GM15510 (cell line): ENCODE measurements around the gene TACR2.

Experiments
- POLR2A ChIP-seq: IDR thresholded peaks from 3 replicates; pipeline ENCODE4 v1.6.1; 2011; ENCODE audit warnings: borderline replicate concordance; ENCODE audit not compliant: insufficient read length; ENCODE audit errors: extremely low read depth

Gene TACR2

GRCh38 chr10:69402386-69402785, 14.3 kb downstream of the TACR2 start:
- TF ChIP-seq POLR2A: no peak

- TF ChIP-seq POLR2A: no peak
Measured at GRCh38 chr10:69401416-69401815, 15.3 kb downstream of the TACR2 start.

GRCh38 chr10:69400936-69401335, 15.8 kb downstream of the TACR2 start:
- TF ChIP-seq POLR2A: no peak

GRCh38 chr10:69398466-69398865, 18.3 kb downstream of the TACR2 start:
- TF ChIP-seq POLR2A: no peak

GRCh38 chr10:69397972-69398371, 18.7 kb downstream of the TACR2 start:
- TF ChIP-seq POLR2A: no peak

- no peak for TF ChIP-seq POLR2A
Measured at GRCh38 chr10:69394020-69394419, 22.7 kb downstream of the TACR2 start.

GRCh38 chr10:69392481-69393000, 24.2 kb downstream of the TACR2 start:
- no peak for TF ChIP-seq POLR2A

- no peak for TF ChIP-seq POLR2A
Measured at GRCh38 chr10:69391158-69391557, 25.6 kb downstream of the TACR2 start.

- TF ChIP-seq POLR2A: no peak
Measured at GRCh38 chr10:69389827-69390490, 26.8 kb downstream of the TACR2 start.

GRCh38 chr10:69388488-69388887, 28.2 kb downstream of the TACR2 start:
- TF ChIP-seq POLR2A: no peak

- TF ChIP-seq POLR2A: no peak
Measured at GRCh38 chr10:69387500-69387899, 29.2 kb downstream of the TACR2 start.

GRCh38 chr10:69385454-69386350, 31.0 kb downstream of the TACR2 start:
- TF ChIP-seq POLR2A: no peak

- TF ChIP-seq POLR2A: no peak
Measured at GRCh38 chr10:69384320-69384719, 32.4 kb downstream of the TACR2 start.

- no peak for TF ChIP-seq POLR2A
Measured at GRCh38 chr10:69383558-69383957, 33.2 kb downstream of the TACR2 start.

GRCh38 chr10:69382382-69383117, 34.2 kb downstream of the TACR2 start:
- TF ChIP-seq POLR2A: no peak

- TF ChIP-seq POLR2A: no peak
Measured at GRCh38 chr10:69379800-69380199, 36.9 kb downstream of the TACR2 start.

GRCh38 chr10:69377933-69378332, 38.8 kb downstream of the TACR2 start:
- no peak for TF ChIP-seq POLR2A
